Endothelial cell of umbilical vein (primary cell): ENCODE data around the gene MDFIC. TPM values are rescaled to one million over a fixed set of nuclear protein-coding genes. Genes with fewer than 3 reads are reported as not detected.

ENCODE experiments used
- BruUV-seq: library from RNA; stranded (reverse); fragments of 400-500 nt; replicated peaks from 2 replicates; lab custom pipeline; 2021; lab: Mats Ljungman, UMichigan
- CTCF ChIA-PET: fragments of 300-600, 350-600 bp; sonication (Branson Sonifier 250); formaldehyde crosslinking; loops from one replicate; lab custom pipeline; 2021; ENCODE audit warnings: antibody characterized with exemption, inconsistent platforms; lab: Charles Lee
- POLR2A ChIA-PET: fragments of 300-600, 350-600 bp; sonication (Branson Sonifier 250); formaldehyde crosslinking; loops from one replicate; lab custom pipeline; 2021; ENCODE audit warnings: antibody characterized with exemption, inconsistent platforms; lab: Charles Lee
- DNase-seq: peaks from one replicate; pipeline ENCODE4 v3.0.0-alpha.2; 2011; ENCODE audit warnings: low read depth, low spot score
- FAIRE-seq: peaks from 2 replicates; lab custom pipeline; 2011; peaks lifted over from hg19 to GRCh38; lab: Jason Lieb, UNC
- H2AFZ ChIP-seq: 2 replicates; pipeline ENCODE4 v1.6.0; 2012; ENCODE audit warnings: low read depth, low read length, control low read depth, inconsistent platforms
- H3K27ac ChIP-seq: 2 replicates; pipeline ENCODE4 v1.5.1; 2011; ENCODE audit warnings: low read depth, mild to moderate bottlenecking, control low read depth, low read length, moderate library complexity; ENCODE audit not compliant: insufficient read depth
- H3K27me3 ChIP-seq, 2 experiments: 2 replicates each; pipeline versions ENCODE4 v1.6.0 to v1.6.1; 2011; ENCODE audit warnings: low read length in 2 of 2, mixed read lengths in 1 of 2; ENCODE audit not compliant: control insufficient read depth in 2 of 2, insufficient read depth in 2 of 2
- H3K36me3 ChIP-seq, 2 experiments: 2 replicates in 1 of 2; 3 replicates in 1 of 2; pipeline ENCODE4 v1.5.1; 2011; ENCODE audit warnings: low read length in 2 of 2, mild to moderate bottlenecking in 1 of 2, moderate library complexity in 1 of 2; ENCODE audit not compliant: control insufficient read depth in 2 of 2, insufficient read depth in 2 of 2; ENCODE audit errors: extremely low read depth in 1 of 2
- H3K4me1 ChIP-seq: 3 replicates; pipeline ENCODE4 v1.5.1; 2011; ENCODE audit warnings: mild to moderate bottlenecking, low read length; ENCODE audit not compliant: control insufficient read depth, insufficient read depth; ENCODE audit errors: extremely low read depth
- H3K4me2 ChIP-seq: 2 replicates; pipeline ENCODE4 v1.6.1; 2011; ENCODE audit warnings: low read length, control low read depth, mixed read lengths; ENCODE audit not compliant: insufficient read depth
- H3K4me3 ChIP-seq, 3 experiments: fragments of 200-600 bp in 1 of 3; sonication (generic), shearing (Covaris generic) in 1 of 3; replicated peaks in 1 of 3; 2 replicates each; pipeline ENCODE4 v1.5.1; 2011 to 2016; ENCODE audit warnings: control low read depth in 3 of 3, low read length in 3 of 3, mild to moderate bottlenecking in 2 of 3, inconsistent platforms in 1 of 3, low read depth in 1 of 3, moderate library complexity in 1 of 3; ENCODE audit not compliant: insufficient read depth in 1 of 3
- H3K79me2 ChIP-seq: 2 replicates; pipeline ENCODE4 v1.6.0; 2012; ENCODE audit warnings: low read length, inconsistent platforms; ENCODE audit not compliant: control insufficient read depth, insufficient read depth
- H3K9ac ChIP-seq: replicated peaks from 2 replicates; pipeline ENCODE3; 2011; ENCODE audit warnings: low read length, control low read depth; ENCODE audit not compliant: insufficient read depth; ENCODE audit errors: extremely low read depth
- H3K9me1 ChIP-seq: replicated peaks from 3 replicates; pipeline ENCODE4 v1.6.0; 2011; ENCODE audit warnings: mild to moderate bottlenecking, low read length; ENCODE audit not compliant: control insufficient read depth, insufficient read depth; ENCODE audit errors: extremely low read depth
- H3K9me3 ChIP-seq: replicated peaks from 2 replicates; pipeline ENCODE4 v1.5.1; 2012; ENCODE audit warnings: low read length, inconsistent platforms; ENCODE audit not compliant: control insufficient read depth, insufficient read depth
- H4K20me1 ChIP-seq: replicated peaks from 2 replicates; pipeline ENCODE3; 2011; ENCODE audit warnings: mild to moderate bottlenecking, low read length; ENCODE audit not compliant: control insufficient read depth, insufficient read depth; ENCODE audit errors: extremely low read depth
- EZH2 ChIP-seq: IDR thresholded peaks from 2 replicates; pipeline ENCODE4 v1.6.1; 2012; ENCODE audit warnings: borderline replicate concordance, low read depth, mild to moderate bottlenecking, moderate library complexity, low read length, inconsistent platforms; ENCODE audit not compliant: severe bottlenecking
- FOS ChIP-seq: IDR thresholded peaks from 2 replicates; pipeline ENCODE4 v1.6.1; 2011; ENCODE audit warnings: mild to moderate bottlenecking, low read length, moderate library complexity, borderline replicate concordance; ENCODE audit not compliant: insufficient read depth
- GATA2 ChIP-seq: IDR thresholded peaks from 2 replicates; pipeline ENCODE4 v1.7.0; 2011; ENCODE audit warnings: low read depth, mild to moderate bottlenecking, moderate library complexity, mixed read lengths, low read length; ENCODE audit not compliant: insufficient read length, insufficient read depth
- JUN ChIP-seq: IDR thresholded peaks from 2 replicates; pipeline ENCODE4 v1.6.1; 2011; ENCODE audit warnings: borderline replicate concordance, low read depth; ENCODE audit not compliant: insufficient read length, insufficient read depth
- MAX ChIP-seq: IDR thresholded peaks from 2 replicates; pipeline ENCODE4 v1.6.1; 2011; ENCODE audit not compliant: insufficient read depth, insufficient read length
- MYC ChIP-seq: IDR thresholded peaks from one replicate; pipeline ENCODE4 v1.6.1; 2011; ENCODE audit warnings: mild to moderate bottlenecking, low read depth, low read length
- POLR2A ChIP-seq: IDR thresholded peaks from 2 replicates; pipeline ENCODE4 v1.6.1; 2012; ENCODE audit warnings: low read depth, mild to moderate bottlenecking, control low read depth, low read length
- POLR2AphosphoS5 ChIP-seq: IDR thresholded peaks from 2 replicates; pipeline ENCODE4 v1.6.1; 2012; ENCODE audit warnings: low read depth, mild to moderate bottlenecking, control low read depth, low read length, moderate library complexity; ENCODE audit not compliant: insufficient read depth
- dilution Hi-C: fragments of 300-500 bp; cut with MboI; formaldehyde crosslinking; loops from one replicate; pipeline ENCODE4 v1.15.0; 2019; ENCODE audit warnings: low sequenced_read_pairs; ENCODE audit not compliant: extremely low pct_ligation_motif_present
- intact Hi-C: fragments of 100-400 bp; cut with micrococcal nuclease; formaldehyde crosslinking; loops from one replicate; pipeline ENCODE4 v1.10.0; 2022
- polyA plus RNA-seq, 4 experiments: library from polyadenylated mRNA; depleted of rRNA in 3 of 4; stranded (reverse) in 3 of 4; unstranded in 1 of 4; fragments of >200 nt; gene quantifications; 2 replicates each; pipeline versions ENCODE4 v1.2.1 to v1.2.3, GENCODE V29; 2011 to 2012; ENCODE audit warnings: missing spikeins in 1 of 4
- total RNA-seq: library from RNA; stranded (reverse); gene quantifications from 2 replicates; pipeline ENCODE4 v1.2.3, GENCODE V29; 2021

Gene MDFIC
- total and polyA plus RNA-seq, 2 donors (not counting 3 experiments of a cell fraction or from before 2014, with no cell fraction given): 6.5 to 14.2 TPM

DNA sequence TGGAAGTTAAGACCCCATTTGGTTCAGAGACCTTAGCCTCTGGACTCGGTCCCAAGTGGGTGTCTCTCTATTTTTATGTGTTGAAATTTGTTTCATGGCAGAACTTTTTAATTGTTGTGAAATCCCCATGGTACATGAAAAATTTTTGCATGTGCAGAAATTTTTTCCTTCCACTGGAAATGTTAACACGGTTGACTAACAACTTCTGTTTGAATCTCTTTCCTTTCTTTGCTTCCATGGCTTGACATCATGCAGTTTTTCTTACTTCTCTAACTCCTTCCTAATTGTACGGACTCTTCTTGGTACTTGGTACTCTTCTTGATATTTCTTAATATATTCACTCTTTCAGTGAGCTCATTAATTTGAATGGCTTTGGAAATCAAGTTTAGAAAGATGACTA lies 18.3 kb downstream of the MDFIC start:
- intact Hi-C loops: no loop called here
- no TSS peak for BruUV-seq
- CTCF ChIA-PET: interaction anchor here (2.3 kb wide), 1 partner anchor 75 kb away, joined by 6 read pairs; no protein-coding TSS in a partner anchor

DNA sequence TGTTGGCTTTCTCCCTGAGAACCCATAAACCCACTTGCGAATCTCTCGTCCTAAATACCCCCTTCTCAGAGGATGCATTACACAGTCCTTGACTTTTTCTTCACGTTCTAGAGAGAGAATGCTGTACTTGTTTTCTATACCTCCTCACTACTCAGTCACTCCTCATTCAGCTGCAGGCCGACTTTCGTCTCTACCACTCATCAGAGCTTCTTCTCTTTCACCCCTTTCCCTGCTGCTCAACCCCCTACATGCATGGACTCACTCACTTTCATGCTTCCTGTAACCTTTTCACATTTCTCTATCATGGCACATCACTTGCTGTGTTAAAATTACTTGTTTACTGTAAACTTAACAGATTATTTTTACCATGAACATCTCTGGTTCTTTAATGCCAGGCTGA lies 19.8 kb downstream of the MDFIC start:
- dilution Hi-C loops: no loop called here
- intact Hi-C loops: no loop called here
- FAIRE-seq: no peak
- no peak overlapping the region for H2AFZ ChIP-seq
- H4K20me1 ChIP-seq: no peaks in the 10 kb centered on the region
- no peak for TF ChIP-seq EZH2
- no peak for TF ChIP-seq GATA2
- no peak for TF ChIP-seq MAX
- TF ChIP-seq MYC: no peak
- TF ChIP-seq FOS: no peak
- no peak for TF ChIP-seq POLR2A
- TF ChIP-seq JUN: no peak
- TF ChIP-seq POLR2AphosphoS5: no peak
- no peaks in the 10 kb centered on the region for H3K27me3 ChIP-seq
- H3K36me3 ChIP-seq: no peaks in the 10 kb centered on the region
- BruUV-seq: no TSS peak
- H3K79me2 ChIP-seq: no peaks in the 10 kb centered on the region
- ChIA-PET POLR2A (no interaction called here), CTCF (no interaction called here)
- no peak overlapping the region for H3K4me3 ChIP-seq
- H3K4me2 ChIP-seq: no peak overlapping the region
- no peaks in the 10 kb centered on the region for H3K4me1 ChIP-seq
- no peak for DNase-seq
- no peaks in the 10 kb centered on the region for H3K9me1 ChIP-seq
- no peak overlapping the region for H3K9ac ChIP-seq
- no peaks in the 10 kb centered on the region for H3K9me3 ChIP-seq
- no peak overlapping the region for H3K27ac ChIP-seq

More for the DNA sequence above, 18.3 kb downstream of the MDFIC start:
- FAIRE-seq: no peak
- H3K4me3 ChIP-seq: no peak overlapping the region
- no peaks in the 10 kb centered on the region for H3K79me2 ChIP-seq
- no peaks in the 10 kb centered on the region for H3K4me1 ChIP-seq
- no peak for DNase-seq
- no peaks in the 10 kb centered on the region for H4K20me1 ChIP-seq
- H3K9ac ChIP-seq: no peak overlapping the region
- H3K9me1 ChIP-seq: no peaks in the 10 kb centered on the region
- no peak overlapping the region for H3K4me2 ChIP-seq
- no peaks in the 10 kb centered on the region for H3K27me3 ChIP-seq
- no peak for TF ChIP-seq FOS
- H2AFZ ChIP-seq: no peak overlapping the region
- H3K36me3 ChIP-seq: no peaks in the 10 kb centered on the region
- H3K9me3 ChIP-seq: no peaks in the 10 kb centered on the region
- dilution Hi-C loops: no loop called here
- H3K27ac ChIP-seq: no peak overlapping the region
- POLR2A ChIA-PET: no interaction called here
